ENCODE data around the gene HPCAL4.

Gene HPCAL4

DNA sequence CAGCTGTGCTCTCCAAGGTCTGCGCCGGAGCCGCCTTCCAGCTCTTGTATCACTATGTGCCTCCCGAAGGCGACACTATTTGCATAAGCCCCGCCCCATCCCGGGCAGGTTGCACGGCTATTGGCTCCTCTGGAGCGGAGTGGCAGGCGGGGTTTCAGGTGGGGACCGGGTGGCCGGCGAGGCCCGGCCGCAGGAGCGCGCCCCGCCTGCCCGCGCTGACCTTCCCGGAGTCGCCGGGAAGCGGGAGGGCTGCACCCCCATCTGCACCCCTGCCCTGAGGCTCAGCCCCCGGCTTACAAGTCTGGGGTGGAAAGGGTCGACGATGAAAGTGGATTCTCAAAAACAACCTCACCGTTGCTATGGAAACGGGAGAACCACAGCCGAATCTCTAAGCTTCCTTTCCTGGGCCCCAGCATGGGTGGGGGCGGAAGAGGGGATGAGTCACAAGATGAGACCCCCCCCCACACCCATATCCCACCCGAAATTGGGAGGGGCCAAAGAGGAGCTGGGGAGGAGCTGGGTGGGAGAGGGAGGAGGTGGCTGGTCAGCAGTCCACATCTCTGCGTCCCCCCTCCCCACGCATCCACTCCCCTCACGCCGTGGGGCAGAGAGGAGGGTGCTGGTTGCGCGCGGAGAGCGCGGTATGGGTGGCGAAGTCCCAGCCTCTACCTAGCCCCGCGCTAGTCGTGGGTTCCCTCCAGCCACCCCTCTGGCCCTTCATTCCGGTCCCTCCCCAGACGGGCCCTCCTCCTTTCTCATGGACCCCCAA lies at the start of gene HPCAL4:
Gene HPCAL4, minus strand, starts transcription at position 51 of the 769 bp plus-strand sequence. CDS start 6,830 bp downstream, outside the sequence.
- peaks cover 26% of the 10 kb centered on the region for H3K4me1 Mint-ChIP-seq
- peak within 1 kb of the TSS; percentile 7 for H3K27ac Mint-ChIP-seq
- peaks cover 74% of the 10 kb centered on the region for H3K27me3 Mint-ChIP-seq
- H3K36me3 Mint-ChIP-seq = no peaks in the 10 kb centered on the region
- no peaks in the 10 kb centered on the region for H3K9me3 Mint-ChIP-seq
- peak within 1 kb of the TSS; percentile 71 for H3K4me3 Mint-ChIP-seq
- ATAC-seq = peak; percentile 90

DNA sequence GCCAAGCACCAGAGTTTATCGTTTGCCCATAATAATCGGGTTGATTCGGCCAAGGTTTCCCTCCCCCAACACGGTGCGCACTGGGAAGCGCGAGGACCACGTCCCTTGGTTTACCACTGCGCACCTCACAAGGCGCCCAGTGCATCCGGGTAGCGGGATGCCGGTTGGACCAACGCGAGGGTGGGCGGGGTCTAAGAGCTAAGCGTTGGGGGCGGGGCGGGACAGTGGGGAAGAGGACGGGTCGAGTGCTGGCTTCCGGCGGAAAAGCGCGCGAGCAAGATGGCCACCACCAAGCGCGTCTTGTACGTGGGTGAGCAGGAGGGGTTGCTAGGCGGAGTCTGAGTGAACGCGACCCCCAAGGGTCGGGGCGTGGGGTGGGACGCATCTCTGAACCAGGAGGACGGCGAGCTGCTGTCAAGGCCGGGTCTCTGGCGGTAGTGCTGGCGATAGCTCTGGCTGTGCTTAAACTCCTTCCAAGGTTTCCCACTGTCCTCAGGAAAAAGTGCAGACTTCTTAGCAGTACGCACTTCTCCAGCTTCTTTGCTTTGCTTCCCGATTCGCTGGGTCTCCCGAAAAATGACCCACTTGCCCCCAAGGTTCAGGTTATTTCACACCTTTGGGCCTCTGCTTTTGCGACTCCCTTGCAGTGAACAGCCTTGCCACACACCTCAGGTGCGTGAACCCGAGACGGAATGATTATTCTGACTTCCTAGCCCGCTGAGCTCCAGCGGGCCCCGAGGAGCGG lies 47.6 kb upstream of the HPCAL4 start, which contains the start of gene PPIE:
Gene PPIE, plus strand, starts transcription at position 261 of the 745 bp plus-strand sequence. Its CDS starts 19 bp downstream, at position 280.
- peaks cover 26% of the 10 kb centered on the region for H3K36me3 Mint-ChIP-seq
- H3K4me1 Mint-ChIP-seq = peaks cover 20% of the 10 kb centered on the region
- H3K27me3 Mint-ChIP-seq = peaks cover 27% of the 10 kb centered on the region
- H3K4me3 Mint-ChIP-seq = peak within 1 kb of the TSS; percentile 97
- H3K9me3 Mint-ChIP-seq = no peaks in the 10 kb centered on the region
- ATAC-seq = peak; percentile 100
- peak within 1 kb of the TSS; percentile 91 for H3K27ac Mint-ChIP-seq

DNA sequence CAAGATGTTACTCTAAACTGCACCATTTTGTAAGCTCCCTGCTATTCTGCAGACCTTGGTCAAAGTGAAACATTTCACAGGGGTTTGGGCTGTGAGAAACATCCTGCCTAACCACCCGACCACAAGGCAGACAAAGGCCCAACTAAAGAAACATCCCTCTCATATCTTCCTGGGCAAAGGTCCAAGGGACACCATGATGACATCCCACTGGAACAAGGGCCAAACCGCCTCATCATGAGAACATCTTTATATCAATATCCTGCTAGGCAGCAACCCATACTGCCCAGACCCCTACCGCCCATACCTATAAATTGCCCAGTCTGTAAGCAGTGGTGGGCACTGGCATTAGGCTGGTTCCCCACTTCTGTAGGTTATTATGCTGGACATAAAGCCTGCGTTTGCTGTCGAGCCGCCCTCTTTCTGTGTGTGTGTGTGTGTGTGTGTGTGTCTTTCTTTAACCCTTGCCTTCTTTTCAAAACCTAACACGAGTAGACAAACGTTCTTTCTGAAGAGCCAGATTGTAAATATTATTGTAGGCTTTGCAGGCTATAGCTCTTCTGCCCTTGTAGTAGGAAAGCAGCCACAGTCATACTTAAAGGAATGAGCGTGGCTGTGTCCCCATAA lies 46.4 kb upstream of the HPCAL4 start:
- peaks cover 15% of the 10 kb centered on the region for H3K36me3 Mint-ChIP-seq
- H3K4me3 Mint-ChIP-seq = no peak overlapping the region
- H3K4me1 Mint-ChIP-seq = peaks cover 20% of the 10 kb centered on the region
- no peaks in the 10 kb centered on the region for H3K9me3 Mint-ChIP-seq
- no peak overlapping the region for H3K27ac Mint-ChIP-seq
- peaks cover 36% of the 10 kb centered on the region for H3K27me3 Mint-ChIP-seq
- ATAC-seq = no peak

DNA sequence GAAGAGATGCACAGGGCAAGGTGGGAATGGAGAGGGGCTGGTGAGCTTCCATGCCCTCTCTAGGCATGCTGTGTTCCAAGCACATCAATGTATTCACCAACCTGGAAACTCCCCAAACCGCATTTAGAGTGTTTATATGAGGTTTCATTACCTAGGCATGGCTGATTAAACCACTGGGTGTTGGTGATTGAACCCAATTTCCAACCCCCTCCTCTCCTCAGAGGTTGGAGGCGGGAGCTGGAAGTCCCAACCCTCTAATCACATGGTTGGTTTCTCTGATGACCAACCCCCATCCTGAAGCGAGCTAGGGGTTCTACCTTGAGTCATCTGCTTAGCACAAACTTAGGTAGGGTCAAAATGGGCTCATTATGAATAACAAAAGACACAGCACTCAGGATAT lies 44.5 kb upstream of the HPCAL4 start:
- Mint-ChIP-seq H3K27me3 (peaks cover 37% of the 10 kb centered on the region), H3K27ac (no peak overlapping the region), H3K36me3 (no peaks in the 10 kb centered on the region), H3K4me3 (no peak overlapping the region), H3K4me1 (peaks cover 20% of the 10 kb centered on the region), H3K9me3 (no peaks in the 10 kb centered on the region)
- ATAC-seq = no peak

DNA sequence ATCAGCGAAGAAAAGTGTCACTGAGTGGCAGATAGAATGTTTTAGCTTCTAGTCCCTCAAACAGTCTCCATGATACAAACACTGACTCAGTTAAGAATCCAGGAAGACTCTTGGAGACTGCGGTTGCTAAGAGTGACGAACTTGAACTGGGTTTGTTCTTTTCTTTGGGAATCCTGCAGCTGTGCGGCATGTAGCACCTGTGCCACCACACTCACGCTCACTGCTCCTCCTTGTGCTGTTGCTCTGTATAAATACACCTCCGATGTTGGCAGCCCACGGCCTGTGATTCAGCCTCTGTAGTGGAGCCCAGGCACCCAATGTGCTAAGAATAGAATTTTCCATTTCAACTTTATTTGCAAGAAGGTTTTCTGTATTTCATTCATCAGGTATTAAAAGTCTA lies 41.9 kb upstream of the HPCAL4 start:
- Mint-ChIP-seq H3K27ac (no peak overlapping the region), H3K36me3 (no peaks in the 10 kb centered on the region), H3K27me3 (peaks cover 63% of the 10 kb centered on the region), H3K9me3 (no peaks in the 10 kb centered on the region), H3K4me1 (peaks cover 12% of the 10 kb centered on the region), H3K4me3 (no peak overlapping the region)
- ATAC-seq = no peak

DNA sequence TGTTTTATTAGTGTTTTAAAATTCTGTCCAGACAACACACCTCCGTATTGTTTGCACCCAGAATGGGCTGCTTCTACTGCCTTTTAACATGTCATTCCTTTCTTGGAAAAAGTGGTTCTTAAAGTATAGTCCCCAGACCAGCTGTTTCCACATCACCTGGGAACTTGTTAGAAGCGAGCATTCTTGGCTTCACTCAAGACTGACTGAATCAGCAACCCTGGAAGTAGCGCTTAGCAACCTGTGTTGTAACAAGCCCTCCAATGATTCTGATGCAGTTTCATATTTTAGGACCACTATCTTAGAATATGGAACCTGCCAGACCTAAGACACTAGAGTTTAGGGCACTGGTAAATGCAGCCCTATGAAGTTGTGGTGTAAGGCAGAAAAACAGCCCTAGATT lies 41.5 kb upstream of the HPCAL4 start:
- Mint-ChIP-seq H3K9me3 (no peaks in the 10 kb centered on the region), H3K27ac (no peak overlapping the region), H3K4me1 (peaks cover 16% of the 10 kb centered on the region), H3K27me3 (peaks cover 67% of the 10 kb centered on the region), H3K36me3 (no peaks in the 10 kb centered on the region), H3K4me3 (no peak overlapping the region)
- ATAC-seq = no peak

DNA sequence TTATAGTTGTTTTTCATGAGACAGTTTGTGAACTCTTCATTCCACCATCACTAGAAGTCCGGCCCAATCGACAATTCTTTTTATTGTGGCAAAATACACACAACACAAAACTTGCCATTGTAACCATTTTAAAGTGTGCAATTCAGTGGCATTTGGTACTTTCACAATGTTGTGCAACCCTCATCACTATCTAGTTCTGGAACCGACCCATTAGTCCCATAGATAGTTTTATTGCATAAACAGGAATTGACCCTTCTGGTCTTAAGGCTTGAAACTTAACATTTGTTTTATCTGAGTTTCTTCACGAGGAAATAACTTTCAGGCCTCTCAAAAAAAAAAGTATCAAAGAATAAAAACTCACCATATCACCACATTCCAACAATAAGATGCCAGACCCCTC lies 38.6 kb upstream of the HPCAL4 start:
- H3K27ac Mint-ChIP-seq = no peak overlapping the region
- H3K36me3 Mint-ChIP-seq = no peaks in the 10 kb centered on the region
- H3K4me3 Mint-ChIP-seq = no peak overlapping the region
- H3K4me1 Mint-ChIP-seq = peaks cover 28% of the 10 kb centered on the region
- H3K27me3 Mint-ChIP-seq = peaks cover 74% of the 10 kb centered on the region
- no peak for ATAC-seq
- no peaks in the 10 kb centered on the region for H3K9me3 Mint-ChIP-seq

DNA sequence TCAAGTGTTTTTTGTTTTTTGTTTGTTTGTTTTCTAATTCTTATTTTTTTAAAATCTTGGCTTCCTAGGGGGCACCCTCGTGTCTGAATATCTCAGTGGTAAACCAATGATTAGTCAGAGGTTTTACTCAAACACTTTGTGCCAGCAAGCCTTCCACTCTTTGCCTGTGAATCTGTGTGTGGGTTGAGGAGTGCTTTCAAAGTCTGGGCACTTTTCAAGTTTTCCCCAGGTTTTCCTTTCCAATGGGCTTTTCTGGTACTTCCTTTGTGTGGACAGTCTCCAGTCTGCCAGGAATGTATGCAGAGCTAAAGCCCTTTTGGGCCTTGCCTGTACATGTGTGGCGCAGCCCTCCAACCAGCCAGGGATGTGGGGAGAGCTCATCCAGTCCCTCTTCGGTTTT lies 37.8 kb upstream of the HPCAL4 start:
- no peak for ATAC-seq
- peaks cover 77% of the 10 kb centered on the region for H3K27me3 Mint-ChIP-seq

DNA sequence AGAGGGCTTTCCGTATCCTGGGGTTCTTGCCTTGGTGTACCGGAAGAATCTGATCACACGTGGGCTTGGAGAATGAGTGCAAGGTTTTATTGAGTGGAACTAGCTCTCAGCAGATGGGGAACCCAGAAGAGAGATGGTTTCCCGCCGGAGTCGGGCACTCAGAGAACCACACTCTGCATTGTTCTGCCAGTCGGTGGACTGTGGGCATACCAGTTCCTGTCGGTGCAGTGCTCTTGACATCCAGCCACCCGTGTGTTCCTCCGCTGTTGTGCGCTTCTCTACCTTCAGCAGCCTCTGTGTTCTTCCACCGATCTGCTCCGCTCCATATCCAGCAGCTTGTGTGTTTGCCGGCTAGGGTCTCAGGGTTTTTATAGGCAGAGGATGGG lies 36.7 kb upstream of the HPCAL4 start:
- H3K4me3 Mint-ChIP-seq = peak overlapping the region; percentile 82
- H3K9me3 Mint-ChIP-seq = no peaks in the 10 kb centered on the region
- ATAC-seq = peak; percentile 59
- H3K36me3 Mint-ChIP-seq = no peaks in the 10 kb centered on the region
- H3K27me3 Mint-ChIP-seq = peaks cover 66% of the 10 kb centered on the region
- peak overlapping the region; percentile 70 for H3K27ac Mint-ChIP-seq
- H3K4me1 Mint-ChIP-seq = peaks cover 28% of the 10 kb centered on the region

More for the DNA sequence above, 37.8 kb upstream of the HPCAL4 start:
- Mint-ChIP-seq H3K4me3 (peak overlapping the region; percentile 34), H3K9me3 (no peaks in the 10 kb centered on the region), H3K4me1 (peaks cover 28% of the 10 kb centered on the region), H3K36me3 (no peaks in the 10 kb centered on the region), H3K27ac (no peak overlapping the region)

DNA sequence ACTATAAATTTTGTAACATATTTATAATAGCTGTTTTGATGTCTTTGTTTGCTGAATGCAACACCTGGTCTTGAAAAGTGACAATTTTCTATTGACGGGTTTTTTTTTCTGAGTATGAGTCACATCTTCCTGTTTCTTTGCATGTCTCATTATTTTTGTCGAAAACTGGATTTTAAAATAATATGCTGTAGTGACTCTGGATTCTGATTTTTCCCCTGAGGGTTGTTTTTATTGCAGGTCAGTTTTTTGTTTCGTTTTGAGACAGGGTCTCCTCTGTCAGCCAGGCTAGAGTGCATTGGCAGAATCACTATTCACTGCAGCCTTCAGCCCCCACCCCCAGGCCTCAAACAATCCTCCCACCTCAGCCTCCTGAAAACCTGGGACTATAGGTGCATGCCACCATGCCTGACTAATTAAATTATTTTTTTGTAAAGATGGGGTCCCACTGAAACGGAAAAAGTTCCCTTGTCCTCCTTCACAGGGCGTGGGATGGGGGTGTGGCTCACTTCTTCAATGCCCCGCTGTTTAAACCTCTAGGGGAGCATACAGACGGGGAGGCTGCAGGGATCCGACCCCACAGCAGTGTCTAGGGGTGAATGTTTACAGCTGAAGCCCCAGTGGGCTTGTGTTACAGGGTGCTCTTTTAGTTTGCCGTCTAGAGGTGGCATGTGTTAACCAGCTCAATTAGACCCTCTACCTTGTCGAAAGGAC lies 36.1 kb upstream of the HPCAL4 start:
- H3K36me3 Mint-ChIP-seq = no peaks in the 10 kb centered on the region
- H3K27me3 Mint-ChIP-seq = peaks cover 65% of the 10 kb centered on the region
- H3K9me3 Mint-ChIP-seq = no peaks in the 10 kb centered on the region
- H3K4me3 Mint-ChIP-seq = peak overlapping the region; percentile 82
- peak; percentile 66 for ATAC-seq
- peaks cover 28% of the 10 kb centered on the region for H3K4me1 Mint-ChIP-seq
- peak overlapping the region; percentile 70 for H3K27ac Mint-ChIP-seq

DNA sequence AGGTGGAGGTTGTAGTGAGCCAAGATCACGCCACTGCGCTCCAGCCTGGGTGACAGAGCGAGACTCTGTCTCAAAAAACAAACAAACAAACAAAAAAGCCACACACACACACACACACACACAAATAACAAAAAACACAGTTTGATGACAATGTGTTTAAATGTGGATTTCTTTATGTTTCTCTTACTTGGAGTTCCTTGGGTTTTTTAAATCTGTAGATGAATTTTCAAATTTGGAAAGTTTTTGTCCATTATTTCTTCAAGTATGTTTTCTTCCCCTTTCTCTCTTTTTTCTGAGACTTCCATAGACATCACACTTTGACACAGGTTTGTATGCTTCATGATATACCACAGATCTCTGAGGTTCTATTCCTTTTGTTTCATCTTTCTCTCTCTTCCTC lies 35.4 kb upstream of the HPCAL4 start:
- Mint-ChIP-seq H3K27me3 (peaks cover 65% of the 10 kb centered on the region), H3K9me3 (no peaks in the 10 kb centered on the region), H3K36me3 (no peaks in the 10 kb centered on the region), H3K4me1 (peaks cover 28% of the 10 kb centered on the region), H3K4me3 (no peak overlapping the region), H3K27ac (no peak overlapping the region)
- no peak for ATAC-seq

DNA sequence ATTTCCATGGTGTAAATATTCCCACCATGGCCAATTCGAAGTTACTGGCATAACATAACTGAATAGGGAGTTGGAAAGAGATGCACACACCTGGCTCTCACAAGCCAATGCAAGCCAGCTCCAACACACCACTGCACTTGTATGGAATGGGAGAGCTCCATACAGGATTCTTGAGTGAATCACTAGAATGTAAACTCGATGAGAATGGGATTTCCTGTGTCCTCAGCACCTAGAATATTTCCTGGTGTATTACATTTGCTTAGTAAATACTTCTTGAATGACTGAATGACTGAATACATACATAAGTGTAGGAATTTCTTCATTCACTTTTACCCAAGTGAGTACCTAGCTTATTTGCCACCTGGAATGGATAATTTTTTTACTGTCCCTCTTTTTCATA lies 31.3 kb upstream of the HPCAL4 start:
- H3K27ac Mint-ChIP-seq = no peak overlapping the region
- no peak overlapping the region for H3K4me3 Mint-ChIP-seq
- no peaks in the 10 kb centered on the region for H3K9me3 Mint-ChIP-seq
- no peaks in the 10 kb centered on the region for H3K36me3 Mint-ChIP-seq
- H3K27me3 Mint-ChIP-seq = peaks cover 43% of the 10 kb centered on the region
- peaks cover 10% of the 10 kb centered on the region for H3K4me1 Mint-ChIP-seq
- ATAC-seq = no peak

DNA sequence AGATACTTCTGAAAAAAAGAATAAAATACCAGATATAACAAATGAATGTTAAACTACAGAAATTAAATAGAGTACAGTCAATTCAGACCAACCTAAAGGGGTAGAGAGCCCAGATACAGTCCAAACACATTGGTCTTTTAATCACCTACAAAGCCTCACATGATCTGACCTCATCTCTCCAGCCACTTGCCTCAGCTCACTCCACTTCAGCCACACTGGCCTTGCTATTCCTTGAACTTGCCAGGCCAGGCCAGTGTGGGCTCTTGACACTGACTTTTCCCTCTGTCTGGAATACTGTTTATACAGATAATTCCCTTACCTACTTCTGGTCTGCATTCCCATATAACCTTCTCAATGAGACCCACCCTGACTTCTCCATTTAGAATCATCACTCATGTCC lies 30.4 kb upstream of the HPCAL4 start:
- H3K4me1 Mint-ChIP-seq = peaks cover 1% of the 10 kb centered on the region
- no peak overlapping the region for H3K4me3 Mint-ChIP-seq
- no peak overlapping the region for H3K27ac Mint-ChIP-seq
- ATAC-seq = no peak
- H3K27me3 Mint-ChIP-seq = peaks cover 40% of the 10 kb centered on the region
- no peaks in the 10 kb centered on the region for H3K9me3 Mint-ChIP-seq
- no peaks in the 10 kb centered on the region for H3K36me3 Mint-ChIP-seq

DNA sequence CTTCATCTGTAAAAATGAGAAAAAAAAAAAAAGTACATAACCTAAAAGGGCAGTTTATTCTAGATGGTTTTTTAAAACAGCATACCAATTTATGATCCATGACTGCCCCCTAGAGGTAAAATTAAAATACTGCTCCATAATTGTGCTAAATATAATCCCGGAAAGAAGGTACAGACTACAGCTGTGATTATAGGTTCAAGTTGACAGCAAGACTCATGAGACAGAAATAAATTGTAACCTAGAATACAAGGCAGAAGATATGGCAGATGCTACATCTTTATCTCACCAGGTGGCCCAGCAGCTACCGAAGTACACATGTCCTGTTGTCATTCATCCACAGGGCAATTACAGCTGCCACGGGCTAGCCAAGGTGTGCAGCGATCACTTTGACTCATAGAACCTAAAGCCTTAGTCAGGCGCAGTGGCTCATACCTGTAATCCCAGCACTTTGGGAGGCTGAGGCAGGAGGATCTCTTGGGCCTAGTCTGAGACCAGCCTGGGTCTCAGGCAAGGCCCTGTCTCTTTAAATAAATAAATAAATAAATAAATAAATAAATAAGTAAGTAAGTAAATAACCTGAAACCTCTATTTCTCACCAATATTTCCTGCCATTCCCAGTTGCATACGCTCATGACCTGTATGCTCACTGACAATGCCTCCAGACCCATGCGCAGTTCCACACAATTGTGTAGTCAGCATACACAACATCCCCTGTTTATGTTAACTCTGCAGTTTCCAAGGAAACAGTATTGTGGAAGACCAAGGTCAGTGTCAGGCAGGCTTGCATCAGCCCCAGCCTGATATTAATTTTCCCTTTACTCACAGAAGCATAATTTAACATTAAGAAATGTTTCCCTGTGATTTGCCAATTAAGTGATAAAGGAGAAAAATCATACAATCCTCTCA lies 29.1 kb upstream of the HPCAL4 start:
- Mint-ChIP-seq H3K36me3 (no peaks in the 10 kb centered on the region), H3K27ac (no peak overlapping the region), H3K4me1 (no peaks in the 10 kb centered on the region), H3K9me3 (no peaks in the 10 kb centered on the region), H3K4me3 (no peak overlapping the region), H3K27me3 (peaks cover 36% of the 10 kb centered on the region)
- ATAC-seq = peak; percentile 64
